Middle frontal gyrus (tissue), 1 donor: Measurements from ENCODE around the gene CALD1.

Experiments
- DNase-seq: peaks from one replicate; pipeline ENCODE4 v3.0.0-alpha.2; 2015; ENCODE audit warnings: low spot score; ENCODE audit errors: extremely low spot score

CALD1 gene

GRCh38 chr7:134993877-134994456 is 214.5 kb downstream of the CALD1 start:
- no peak for DNase-seq

DNA sequence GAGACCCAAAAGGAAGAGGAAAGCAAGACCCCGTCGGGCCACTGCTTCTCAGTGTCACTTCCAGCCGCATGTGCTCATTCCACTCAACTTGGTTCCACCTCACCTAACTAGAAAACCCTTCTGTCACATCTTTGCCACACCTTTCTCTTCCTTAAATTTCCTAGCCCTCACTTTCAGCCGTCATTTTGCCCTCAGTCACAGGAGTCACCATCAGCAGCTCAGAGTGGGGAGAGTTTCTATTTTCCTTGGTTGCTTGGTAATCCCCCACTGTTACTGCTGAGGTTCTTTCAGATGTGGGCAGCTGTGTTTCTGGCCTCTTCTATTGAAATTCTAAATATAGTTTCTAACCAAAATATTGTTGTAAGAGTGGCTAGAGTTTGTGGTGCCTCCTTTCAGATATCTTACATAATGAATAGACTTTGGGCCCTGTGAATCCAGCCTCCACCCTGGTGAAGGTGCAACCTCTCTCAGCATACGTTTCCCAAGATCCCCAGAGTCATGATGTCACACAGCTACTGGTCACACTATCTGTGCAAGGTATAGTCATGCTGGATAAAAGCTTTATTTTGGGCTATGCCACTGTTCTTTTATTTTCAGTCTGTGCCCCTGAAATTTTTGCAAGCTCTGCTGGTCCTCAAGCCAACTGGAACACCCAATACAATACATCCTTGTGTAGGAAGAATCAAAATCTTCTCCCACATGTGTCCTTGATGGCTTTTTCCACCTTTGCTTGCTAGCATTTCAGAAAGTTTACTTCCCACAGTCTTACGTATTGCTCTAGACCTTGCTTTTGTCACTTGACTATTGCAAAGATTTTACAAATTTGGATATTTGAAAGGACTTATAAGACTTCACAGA is 216.0 kb downstream of the CALD1 start:
- no peak for DNase-seq

DNA sequence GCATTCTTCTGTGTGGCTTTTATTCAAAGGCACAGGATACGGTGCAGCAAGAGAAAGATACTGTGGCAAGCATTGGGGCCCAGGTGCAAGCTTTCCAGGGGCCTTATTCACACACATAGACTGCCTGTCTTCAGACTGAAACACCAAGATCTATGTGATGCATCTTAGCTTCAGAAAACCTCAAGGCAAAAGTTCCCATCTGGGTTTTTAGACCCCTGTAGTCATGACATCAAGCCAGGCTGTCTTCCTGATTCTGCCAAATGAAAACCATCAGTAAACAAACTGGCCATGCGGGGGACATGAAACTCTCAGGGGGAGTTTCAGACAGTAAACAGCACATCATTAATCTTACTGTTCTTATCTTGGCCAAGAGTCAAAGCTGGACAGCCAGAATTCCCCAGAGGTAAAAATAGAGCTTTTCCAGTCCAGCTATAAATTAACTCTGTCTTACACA is 216.7 kb downstream of the CALD1 start:
- DNase-seq, result no peak

DNA sequence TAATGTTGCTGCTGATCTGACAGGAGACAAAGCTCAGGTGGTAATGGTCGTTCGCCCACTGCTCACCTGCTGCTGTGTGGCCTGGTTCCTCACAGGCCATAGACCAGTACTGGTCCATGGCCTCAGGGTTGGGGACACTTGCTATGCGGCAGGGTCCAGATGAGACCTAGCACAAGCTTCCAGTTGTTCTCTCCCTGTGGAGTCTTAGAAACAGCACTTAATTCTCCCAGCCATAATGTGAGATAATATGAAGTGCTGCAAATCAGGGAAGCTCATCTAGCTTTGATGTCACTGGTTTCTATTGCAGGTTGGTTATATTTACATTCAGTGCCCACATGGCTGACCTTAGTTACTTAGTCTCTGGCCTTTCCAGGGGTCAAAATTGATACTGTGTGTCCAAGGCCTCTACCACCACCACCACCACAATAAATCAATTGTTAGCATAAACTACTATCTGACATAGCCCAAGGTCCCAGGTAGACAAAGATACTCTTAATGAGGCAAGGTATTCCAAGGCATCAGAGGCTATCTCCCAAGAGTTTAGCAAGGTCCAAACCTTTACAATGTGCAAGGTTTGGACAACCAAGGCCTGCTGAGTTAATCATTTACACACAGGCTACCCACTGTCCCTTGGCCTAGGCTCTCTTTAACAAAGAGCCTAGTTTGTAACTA is 217.9 kb downstream of the CALD1 start:
- DNase-seq, result no peak

GRCh38 chr7:134999136-134999535 is 219.7 kb downstream of the CALD1 start:
- no peak for DNase-seq

GRCh38 chr7:135001390-135002165 is 222.1 kb downstream of the CALD1 start:
- DNase-seq, result no peak

GRCh38 chr7:135012229-135012628 is 232.8 kb downstream of the CALD1 start:
- no peak for DNase-seq
